GM18870 (cell line): ENCODE data around the gene MS4A7.
"Not testable (repeated sequence)": the region's sequence is repeated elsewhere in the genome, so short reads cannot be mapped to it uniquely, and the experiment has no call there.

Source experiments
- ATAC-seq: cut with Tn5 transposase; IDR thresholded peaks from one replicate; pipeline ENCODE4 v1.9.1; 2021; ENCODE audit warnings: moderate library complexity; ENCODE audit not compliant: unreplicated experiment

The MS4A7 gene

GRCh38 chr11:60378354-60378753 lies at the start of gene MS4A7:
Gene MS4A7, plus strand, starts transcription at chr11:60378532. Its CDS starts 4,610 bp downstream, at chr11:60383142.
- ATAC-seq: peak; percentile 77

- no peak for ATAC-seq
These were observed 45.5 kb upstream of the MS4A7 start for GRCh38 chr11:60332846-60333245.

- no peak for ATAC-seq
These were observed 44.2 kb upstream of the MS4A7 start for GRCh38 chr11:60334005-60334620.

GRCh38 chr11:60336767-60337391 lies 41.5 kb upstream of the MS4A7 start:
- ATAC-seq: no peak

GRCh38 chr11:60338053-60338452 lies 40.3 kb upstream of the MS4A7 start:
- no peak for ATAC-seq

GRCh38 chr11:60339356-60339755 lies 39.0 kb upstream of the MS4A7 start:
- no peak for ATAC-seq

- no peak for ATAC-seq
These were observed 35.1 kb upstream of the MS4A7 start for GRCh38 chr11:60343094-60343704.

GRCh38 chr11:60344146-60344545 lies 34.2 kb upstream of the MS4A7 start:
- ATAC-seq: no peak

- no peak for ATAC-seq
These were observed 32.8 kb upstream of the MS4A7 start for GRCh38 chr11:60345489-60345888.

GRCh38 chr11:60347084-60347797 lies 31.1 kb upstream of the MS4A7 start:
- no peak for ATAC-seq

- ATAC-seq: no peak
These were observed 30.2 kb upstream of the MS4A7 start for GRCh38 chr11:60348116-60348515.

- ATAC-seq: no peak
These were observed 28.3 kb upstream of the MS4A7 start for GRCh38 chr11:60349990-60350389.

GRCh38 chr11:60357771-60358170 lies 20.6 kb upstream of the MS4A7 start:
- ATAC-seq: no peak

- no peak for ATAC-seq
These were observed 17.7 kb upstream of the MS4A7 start for GRCh38 chr11:60360621-60361020.

GRCh38 chr11:60362241-60362640 lies 16.1 kb upstream of the MS4A7 start:
- no peak for ATAC-seq

GRCh38 chr11:60363542-60364470 lies 14.5 kb upstream of the MS4A7 start:
- ATAC-seq: no peak

GRCh38 chr11:60366262-60366904 lies 11.9 kb upstream of the MS4A7 start:
- ATAC-seq: not testable (repeated sequence)

GRCh38 chr11:60367009-60367408 lies 11.3 kb upstream of the MS4A7 start:
- ATAC-seq: peak; percentile 83

- no peak for ATAC-seq
These were observed 10.4 kb upstream of the MS4A7 start for GRCh38 chr11:60367896-60368295.

- ATAC-seq: no peak
These were observed 8.0 kb upstream of the MS4A7 start for GRCh38 chr11:60370252-60370810.
